H1 (cell line): Measurements from ENCODE around the gene AKR1D1. TPM values are rescaled to one million over a fixed set of nuclear protein-coding genes. Genes with fewer than 3 reads are reported as not detected.

ENCODE experiments used
- CTCF ChIA-PET: fragments of 300-600 bp; sonication (Branson Sonifier 250); formaldehyde crosslinking; loops from one replicate; lab custom pipeline; 2021; ENCODE audit not compliant: partially characterized antibody; lab: Charles Lee
- POLR2A ChIA-PET: fragments of 300-600 bp; sonication (Branson Sonifier 250); formaldehyde crosslinking; loops from one replicate; lab custom pipeline; 2021; ENCODE audit warnings: inconsistent platforms; ENCODE audit not compliant: partially characterized antibody; lab: Charles Lee
- DNase-seq, 2 experiments: peaks; one replicate each; pipeline versions ENCODE4 v3.0.0 to v3.0.0-alpha.2; 2010 to 2022; ENCODE audit warnings: low spot score in 2 of 2, low read depth in 1 of 2, mixed read lengths in 1 of 2
- FAIRE-seq: peaks from 2 replicates; lab custom pipeline; 2011; peaks lifted over from hg19 to GRCh38; lab: Jason Lieb, UNC
- H2AFZ ChIP-seq: 2 replicates; pipeline ENCODE4 v1.8.1; 2012; ENCODE audit warnings: low read length, inconsistent platforms
- H2AK5ac ChIP-seq: 2 replicates; pipeline ENCODE4 v1.6.1; 2013; ENCODE audit warnings: low read depth, low read length
- H2BK120ac ChIP-seq: replicated peaks from 2 replicates; pipeline ENCODE3; 2013; ENCODE audit warnings: low read depth, low read length, inconsistent platforms
- H2BK12ac ChIP-seq: 2 replicates; pipeline ENCODE4 v1.6.1; 2013; ENCODE audit warnings: low read depth, low read length
- H2BK15ac ChIP-seq: 2 replicates; pipeline ENCODE4 v1.6.1; 2013; ENCODE audit warnings: low read length
- H2BK20ac ChIP-seq: 2 replicates; pipeline ENCODE4 v1.6.1; 2013; ENCODE audit warnings: low read length
- H2BK5ac ChIP-seq: 2 replicates; pipeline ENCODE4 v1.6.1; 2013; ENCODE audit warnings: low read depth, low read length
- H3K14ac ChIP-seq: 2 replicates; pipeline ENCODE4 v1.6.1; 2013; ENCODE audit warnings: inconsistent platforms; ENCODE audit not compliant: insufficient read length
- H3K18ac ChIP-seq: 2 replicates; pipeline ENCODE4 v1.6.1; 2013; ENCODE audit warnings: low read length; ENCODE audit errors: extremely low read depth
- H3K23ac ChIP-seq: 2 replicates; pipeline ENCODE4 v1.6.1; 2013; ENCODE audit warnings: inconsistent platforms; ENCODE audit not compliant: insufficient read length
- H3K23me2 ChIP-seq: 2 replicates; pipeline ENCODE4 v1.6.1; 2013; ENCODE audit warnings: low read depth, low read length
- H3K27ac ChIP-seq: 2 replicates; pipeline ENCODE4 v1.6.1; 2011; ENCODE audit warnings: low read depth, low read length, inconsistent platforms
- H3K27me3 ChIP-seq, 4 experiments: replicated peaks in 1 of 4; 1 replicate in 1 of 4; 2 replicates in 3 of 4; pipeline versions ENCODE4 v1.6.1 to v1.8.1; 2011 to 2013; ENCODE audit warnings: low read length in 3 of 4, mild to moderate bottlenecking in 3 of 4, inconsistent platforms in 2 of 4, mixed read lengths in 2 of 4, moderate library complexity in 1 of 4; ENCODE audit not compliant: control insufficient read depth in 3 of 4, insufficient read depth in 3 of 4; ENCODE audit errors: extremely low read depth in 1 of 4
- H3K36me3 ChIP-seq, 4 experiments: 2 replicates each; pipeline versions ENCODE4 v1.6.1 to v1.8.1; 2011 to 2013; ENCODE audit warnings: mild to moderate bottlenecking in 4 of 4, low read length in 3 of 4, moderate library complexity in 2 of 4, control low read depth in 1 of 4, inconsistent platforms in 1 of 4; ENCODE audit not compliant: insufficient read depth in 4 of 4, control insufficient read depth in 2 of 4
- H3K4ac ChIP-seq: replicated peaks from 2 replicates; pipeline ENCODE3; 2013; ENCODE audit warnings: low read length, low read depth, mixed read lengths, inconsistent platforms; ENCODE audit not compliant: insufficient read length
- H3K4me1 ChIP-seq, 4 experiments: replicated peaks in 1 of 4; 1 replicate in 1 of 4; 2 replicates in 3 of 4; pipeline versions ENCODE4 v1.6.1 to v1.8.1; 2011 to 2013; ENCODE audit warnings: low read length in 3 of 4, inconsistent platforms in 2 of 4, mixed read lengths in 1 of 4; ENCODE audit not compliant: insufficient read depth in 4 of 4, control insufficient read depth in 3 of 4
- H3K4me2 ChIP-seq, 2 experiments: 2 replicates each; pipeline versions ENCODE4 v1.6.1 to v1.8.1; 2011 to 2013; ENCODE audit warnings: low read depth in 2 of 2, low read length in 2 of 2, control low read depth in 1 of 2, inconsistent platforms in 1 of 2, mild to moderate bottlenecking in 1 of 2; ENCODE audit not compliant: insufficient read depth in 1 of 2
- H3K4me3 ChIP-seq, 4 experiments: fragments of 200-600, 300-600 bp in 1 of 4; sonication (generic), shearing (Covaris generic), sonication (Bioruptor Twin) in 1 of 4; 2 replicates each; pipeline versions ENCODE4 v1.5.1 to v1.8.1; 2011 to 2016; ENCODE audit warnings: low read length in 4 of 4, low read depth in 3 of 4, control low read depth in 2 of 4, inconsistent platforms in 2 of 4, mild to moderate bottlenecking in 2 of 4, mixed read lengths in 1 of 4, moderate library complexity in 1 of 4; ENCODE audit not compliant: insufficient read depth in 2 of 4; ENCODE audit errors: extremely low read depth in 1 of 4
- H3K56ac ChIP-seq: replicated peaks from 2 replicates; pipeline ENCODE3; 2013; ENCODE audit warnings: low read depth, mild to moderate bottlenecking, mixed read lengths, low read length, inconsistent platforms; ENCODE audit not compliant: insufficient read length
- H3K79me1 ChIP-seq: 2 replicates; pipeline ENCODE4 v1.6.1; 2013; ENCODE audit warnings: low read depth, low read length, control low read depth
- H3K79me2 ChIP-seq, 2 experiments: 2 replicates each; pipeline versions ENCODE4 v1.6.1 to v1.8.1; 2012 to 2013; ENCODE audit warnings: low read length in 2 of 2, mild to moderate bottlenecking in 2 of 2, inconsistent platforms in 1 of 2; ENCODE audit not compliant: insufficient read depth in 2 of 2, control insufficient read depth in 1 of 2
- H3K9ac ChIP-seq, 4 experiments: replicated peaks in 1 of 4; 1 replicate in 1 of 4; 2 replicates in 3 of 4; pipeline versions ENCODE4 v1.6.1 to v1.8.1; 2011 to 2013; ENCODE audit warnings: low read depth in 3 of 4, low read length in 3 of 4, control low read depth in 2 of 4, mild to moderate bottlenecking in 2 of 4, moderate library complexity in 2 of 4, inconsistent platforms in 1 of 4; ENCODE audit errors: extremely low read depth in 1 of 4
- H3K9me3 ChIP-seq, 2 experiments: 2 replicates each; pipeline versions ENCODE4 v1.6.1 to v1.8.1; 2012 to 2013; ENCODE audit warnings: mild to moderate bottlenecking in 2 of 2, moderate library complexity in 2 of 2, control low read depth in 1 of 2, inconsistent platforms in 1 of 2, low read depth in 1 of 2, low read length in 1 of 2, mixed read lengths in 1 of 2; ENCODE audit not compliant: insufficient read depth in 2 of 2
- H4K20me1 ChIP-seq, 2 experiments: replicated peaks in 1 of 2; 2 replicates each; pipeline versions ENCODE3 to v1.8.1; 2011 to 2013; ENCODE audit warnings: inconsistent platforms in 2 of 2, low read length in 2 of 2, mild to moderate bottlenecking in 1 of 2; ENCODE audit not compliant: insufficient read depth in 2 of 2, control insufficient read depth in 1 of 2
- H4K5ac ChIP-seq: 2 replicates; pipeline ENCODE4 v1.6.1; 2013; ENCODE audit warnings: low read length, low read depth, mixed read lengths, inconsistent platforms; ENCODE audit not compliant: insufficient read length
- H4K8ac ChIP-seq: 2 replicates; pipeline ENCODE4 v1.8.0; 2013; ENCODE audit warnings: mild to moderate bottlenecking, moderate library complexity, low read length, inconsistent platforms; ENCODE audit not compliant: insufficient read depth; ENCODE audit errors: extremely low read depth
- H4K91ac ChIP-seq: replicated peaks from 2 replicates; pipeline ENCODE3; 2013; ENCODE audit warnings: low read length, mixed read lengths, inconsistent platforms; ENCODE audit not compliant: insufficient read length
- EGR1 ChIP-seq: IDR thresholded peaks from 2 replicates; pipeline ENCODE4 v1.6.1; 2011; ENCODE audit warnings: low read depth, low read length, borderline replicate concordance
- HDAC6 ChIP-seq: IDR thresholded peaks from one replicate; pipeline ENCODE4 v1.7.1; 2012; ENCODE audit warnings: low read depth, mild to moderate bottlenecking, inconsistent platforms, low read length, moderate library complexity
- JUN ChIP-seq: IDR thresholded peaks from 2 replicates; pipeline ENCODE4 v1.6.1; 2011; ENCODE audit warnings: low read depth, mild to moderate bottlenecking, improper control_type of control experiment, low read length
- KDM5A ChIP-seq: fragments of 200-600 bp; IDR thresholded peaks from 2 replicates; pipeline ENCODE4 v1.7.1; 2012; ENCODE audit warnings: mild to moderate bottlenecking, low read length, inconsistent platforms, mixed read lengths
- PHF8 ChIP-seq: fragments of 200-600 bp; sonication (generic); conservative IDR thresholded peaks from 2 replicates; pipeline ENCODE4 v1.7.1; 2012; ENCODE audit warnings: low read depth, mild to moderate bottlenecking, inconsistent platforms, low read length, moderate library complexity
- POU5F1 ChIP-seq: IDR thresholded peaks from 2 replicates; pipeline ENCODE4 v1.6.1; 2011; ENCODE audit warnings: low read depth, mild to moderate bottlenecking, low read length, moderate library complexity
- RAD21 ChIP-seq, 2 experiments: IDR thresholded peaks in 1 of 2; conservative IDR thresholded peaks in 1 of 2; 2 replicates each; pipeline ENCODE4 v1.6.1; 2011; ENCODE audit warnings: low read depth in 2 of 2, low read length in 2 of 2, improper control_type of control experiment in 1 of 2, inconsistent platforms in 1 of 2, mild to moderate bottlenecking in 1 of 2, moderate library complexity in 1 of 2
- SIN3A ChIP-seq, 2 experiments: IDR thresholded peaks in 1 of 2; conservative IDR thresholded peaks in 1 of 2; 2 replicates each; pipeline ENCODE4 v1.6.1; 2011 to 2012; ENCODE audit warnings: low read length in 2 of 2, improper control_type of control experiment in 1 of 2, low read depth in 1 of 2, mild to moderate bottlenecking in 1 of 2
- SP1 ChIP-seq: IDR thresholded peaks from 2 replicates; pipeline ENCODE4 v1.6.1; 2011; ENCODE audit warnings: low read depth, low read length
- SP4 ChIP-seq: IDR thresholded peaks from 2 replicates; pipeline ENCODE4 v1.6.1; 2012; ENCODE audit warnings: low read length, inconsistent platforms
- TBP ChIP-seq: IDR thresholded peaks from 2 replicates; pipeline ENCODE4 v1.6.1; 2011; ENCODE audit warnings: low read depth, low read length, improper control_type of control experiment
- WGBS, 2 experiments: shearing (Covaris generic) in 1 of 2; methylation state at CpG; one replicate each; pipeline versions ENCODE4 v1.1.6 to v1.1.7; 2013 to 2015; ENCODE audit warnings: low lambda C conversion rate in 2 of 2, mixed read lengths in 2 of 2, inconsistent platforms in 1 of 2, low coverage in 1 of 2, missing lambda C conversion rate in 1 of 2; ENCODE audit not compliant: insufficient replicate concordance in 2 of 2, insufficient coverage in 1 of 2, insufficient read length in 1 of 2; ENCODE audit errors: extremely low coverage in 1 of 2, missing lambda C conversion rate in 1 of 2; 5-methylcytosine and 5-hydroxymethylcytosine counted together
- polyA plus RNA-seq, 7 experiments: library from polyadenylated mRNA; depleted of rRNA in 3 of 7; stranded (reverse) in 5 of 7; unstranded in 2 of 7; fragments of >200 nt in 5 of 7; fragments of 200-250 nt in 2 of 7; gene quantifications; 1 replicate in 5 of 7; 2 replicates in 1 of 7; 4 replicates in 1 of 7; pipeline versions ENCODE4 v1.2.1 to v1.2.3, GENCODE V29; 2011 to 2013; ENCODE audit warnings: missing spikeins in 2 of 7, mixed read lengths in 2 of 7
- total RNA-seq: library from RNA; stranded (reverse); fragmentation: NEBNext Ultra II Directional; extraction: Animal tissue kit (Norgen Biotek cat#: 25700); gene quantifications from 2 replicates; pipeline ENCODE4 v1.2.1, GENCODE V29; 2021
- TF ChIP-seq, protein P1 (sequence below): IDR thresholded peaks from 2 replicates; pipeline ENCODE4 v1.6.1; 2012; ENCODE audit warnings: low read length, inconsistent platforms

Gene AKR1D1
- total and polyA plus RNA-seq, 2 of the 8 experiments (the other 6 are each of a cell fraction or from before 2014, with no cell fraction given) = not detected

DNA sequence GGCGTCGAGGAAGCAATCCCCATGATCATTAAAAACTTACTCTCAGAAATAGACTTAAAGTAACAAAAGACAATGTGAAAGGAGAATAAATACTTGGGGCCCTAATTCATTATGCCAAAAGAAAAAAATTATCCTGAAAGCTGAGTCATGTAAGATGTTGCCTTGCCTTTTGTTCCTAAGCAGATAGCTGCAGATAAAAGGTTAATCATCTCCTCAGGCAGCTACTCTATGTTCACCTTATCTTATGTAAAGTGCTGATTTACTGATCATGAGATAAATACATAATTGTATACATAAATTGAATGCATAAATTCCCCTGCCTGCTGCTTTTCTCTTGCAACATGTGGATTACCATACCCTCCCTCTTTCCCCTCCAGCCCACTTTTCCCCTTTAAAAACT lies 46.3 kb upstream of the AKR1D1 start:
- Histone ChIP-seq H4K8ac (no peak overlapping the region), H3K36me3 (peaks cover 0 to 4% (median 0%) of the 10 kb centered on the region in 4 experiments; a peak in 1 of 8 replicates), H2BK20ac (no peak overlapping the region), H3K9me3 (peaks cover 12 to 15% of the 10 kb centered on the region in 2 experiments; a peak in 3 of 4 replicates), H4K20me1 (no peaks in the 10 kb centered on the region), H2BK5ac (no peak overlapping the region), H3K4me3 (no peak overlapping the region), H2BK120ac (no peak overlapping the region), H3K56ac (no peak overlapping the region), H3K4me2 (no peak overlapping the region), H3K23ac (no peak overlapping the region), H3K14ac (no peak overlapping the region), H3K27ac (no peak overlapping the region), H3K79me2 (no peaks in the 10 kb centered on the region), H3K79me1 (no peaks in the 10 kb centered on the region), H3K9ac (no peak overlapping the region), H3K27me3 (no peaks in the 10 kb centered on the region), H4K5ac (no peak overlapping the region), H3K4ac (no peak overlapping the region), H3K23me2 (no peaks in the 10 kb centered on the region), H2BK12ac (no peak overlapping the region), H2BK15ac (no peak overlapping the region), H2AFZ (no peak overlapping the region), H3K18ac (no peak overlapping the region), H3K4me1 (peaks cover 2 to 12% (median 7%) of the 10 kb centered on the region in 4 experiments; a peak in 6 of 7 replicates), H4K91ac (no peak overlapping the region), H2AK5ac (no peak overlapping the region)
- ChIA-PET POLR2A (no interaction called here), CTCF (interaction anchor here (0.6 to 1.6 kb wide), 4 partner anchors 14 to 1053 kb away, joined by 3 to 5 read pairs (median 3); no protein-coding TSS in a partner anchor)
- WGBS, 2 experiments = 79% methylated on average over 2 of the region's 2 CpGs; no CpG with 5 or more reads in 1 of the 2 experiments
- FAIRE-seq (no peak), DNase-seq (no peak)
- TF ChIP-seq EGR1 (no peak), SP1 (no peak), TBP (no peak), PHF8 (no peak), POU5F1 (no peak), SIN3A (conservative IDR thresholded peaks at IDR 0.05 in 1 of 2, IDR thresholded peaks at IDR 0.05 in 1 of 2; ENCODE audit: low read depth in 1 of 2, low read length in 2 of 2) (no peak), JUN (no peak), SP4 (no peak), KDM5A (no peak), RAD21 (IDR thresholded peaks at IDR 0.05 in 1 of 2, conservative IDR thresholded peaks at IDR 0.05 in 1 of 2; ENCODE audit: low read depth in 2 of 2, low read length in 2 of 2) (no peak), HDAC6 (no peak)
- TF ChIP-seq, protein P1, sequence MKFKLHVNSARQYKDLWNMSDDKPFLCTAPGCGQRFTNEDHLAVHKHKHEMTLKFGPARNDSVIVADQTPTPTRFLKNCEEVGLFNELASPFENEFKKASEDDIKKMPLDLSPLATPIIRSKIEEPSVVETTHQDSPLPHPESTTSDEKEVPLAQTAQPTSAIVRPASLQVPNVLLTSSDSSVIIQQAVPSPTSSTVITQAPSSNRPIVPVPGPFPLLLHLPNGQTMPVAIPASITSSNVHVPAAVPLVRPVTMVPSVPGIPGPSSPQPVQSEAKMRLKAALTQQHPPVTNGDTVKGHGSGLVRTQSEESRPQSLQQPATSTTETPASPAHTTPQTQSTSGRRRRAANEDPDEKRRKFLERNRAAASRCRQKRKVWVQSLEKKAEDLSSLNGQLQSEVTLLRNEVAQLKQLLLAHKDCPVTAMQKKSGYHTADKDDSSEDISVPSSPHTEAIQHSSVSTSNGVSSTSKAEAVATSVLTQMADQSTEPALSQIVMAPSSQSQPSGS = no peak
